ENCODE measurements around the gene TSPAN17.
A peak's percentile ranks its signal among the peaks of the same experiment; 100 is the strongest.
"Not testable (repeated sequence)": the region's sequence is repeated elsewhere in the genome, so short reads cannot be mapped to it uniquely, and the experiment has no call there.

The TSPAN17 gene

DNA sequence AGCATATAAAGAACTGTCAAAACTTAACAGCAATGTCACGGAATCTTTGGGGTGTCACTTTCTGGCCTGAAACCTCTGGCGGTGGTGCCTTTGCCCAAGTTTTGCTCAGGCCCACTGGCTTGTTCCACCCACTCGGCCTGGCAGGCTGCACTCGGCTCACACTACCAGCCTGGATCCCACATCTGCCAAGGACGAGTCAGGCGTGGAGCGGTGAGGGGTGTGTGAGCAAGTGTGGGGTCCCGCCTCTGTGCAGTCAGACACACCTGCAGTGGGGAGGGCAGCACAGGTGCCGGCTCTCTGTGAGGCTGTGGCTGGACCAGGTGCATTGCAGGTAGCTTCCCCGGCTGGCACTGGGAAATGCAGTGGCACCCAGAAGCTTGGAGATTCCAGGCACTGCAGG, 40.0 kb downstream of the TSPAN17 start:
- no peak for DNase-seq

DNA sequence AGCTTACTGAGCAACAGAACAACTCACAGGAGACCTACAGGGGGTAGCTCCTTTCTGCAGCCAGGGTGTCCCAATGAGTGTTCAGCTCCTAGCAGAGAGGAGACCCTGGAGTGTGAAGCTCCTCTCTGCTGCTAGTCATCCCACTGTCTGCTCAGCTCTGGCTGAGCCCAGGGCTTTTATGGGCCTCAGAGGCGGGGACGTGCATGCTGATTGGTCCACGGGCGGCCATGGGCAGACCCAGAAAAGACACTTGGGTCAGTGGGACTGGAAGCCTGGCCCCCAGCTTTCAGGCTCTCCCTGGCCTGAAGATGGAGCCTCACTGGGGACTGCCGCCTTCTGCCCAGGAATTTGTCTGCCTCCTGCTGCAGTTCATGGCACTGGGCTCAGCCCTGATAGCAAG, 40.6 kb downstream of the TSPAN17 start:
- DNase-seq: no peak

DNA sequence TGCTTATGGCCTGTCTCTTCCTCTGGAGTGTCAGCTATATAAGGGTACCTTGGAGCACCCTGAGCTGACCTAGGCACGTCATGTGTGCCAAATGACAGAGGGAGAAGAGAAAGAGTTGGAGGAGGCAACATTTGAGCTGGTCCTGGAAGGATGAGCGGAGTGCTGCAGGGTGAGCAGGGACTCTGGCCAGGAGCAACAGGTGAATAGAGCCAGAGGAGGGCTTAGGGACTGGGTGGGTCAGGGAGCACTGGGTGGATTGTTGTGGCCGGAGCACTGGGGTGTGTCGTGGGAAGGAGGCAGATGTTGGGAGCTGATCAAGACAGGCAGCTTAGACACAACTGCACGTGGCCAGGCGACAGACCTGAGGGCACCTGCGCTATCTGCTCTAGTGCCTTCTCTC, 43.6 kb downstream of the TSPAN17 start:
- no peak for DNase-seq

DNA sequence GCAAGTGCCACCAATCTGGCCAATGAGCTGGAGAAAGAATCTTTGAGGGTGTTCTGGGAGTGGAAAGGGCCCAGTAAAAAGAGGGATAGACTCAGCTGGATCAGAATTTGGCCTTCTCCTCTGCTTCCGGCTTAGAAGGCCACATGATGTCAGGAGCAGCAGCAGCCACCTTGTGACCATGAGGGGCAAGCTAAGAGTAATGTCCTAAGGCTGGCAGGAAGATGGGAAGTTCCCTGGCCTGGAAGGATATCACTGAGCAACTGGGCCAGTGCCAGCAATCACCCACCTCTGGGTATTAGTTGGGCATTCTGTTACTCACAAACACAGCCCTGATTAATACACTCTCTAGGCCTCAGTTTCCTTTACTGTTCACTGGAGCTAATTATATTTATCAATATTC, 44.2 kb downstream of the TSPAN17 start:
- no peak for DNase-seq

DNA sequence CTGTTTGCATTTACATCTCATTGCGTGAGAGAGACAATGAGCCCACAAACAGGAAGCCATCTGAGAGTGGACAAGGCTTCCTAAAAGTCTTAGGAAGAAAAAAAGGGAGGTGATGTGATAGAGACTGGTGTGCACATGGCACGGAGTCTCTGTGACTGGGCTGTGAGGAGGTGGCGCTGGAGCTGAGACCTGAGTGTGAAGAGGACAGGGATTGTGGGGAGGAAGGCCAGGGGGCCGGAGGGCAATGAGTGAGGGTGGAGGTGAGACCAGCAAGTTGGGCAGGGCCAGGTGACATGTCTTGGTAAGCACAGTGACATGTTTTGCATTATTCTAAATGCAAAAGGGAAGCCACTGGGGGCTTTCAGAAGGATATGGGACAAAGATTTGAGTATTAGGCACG, 45.0 kb downstream of the TSPAN17 start:
- DNase-seq: no peak

DNA sequence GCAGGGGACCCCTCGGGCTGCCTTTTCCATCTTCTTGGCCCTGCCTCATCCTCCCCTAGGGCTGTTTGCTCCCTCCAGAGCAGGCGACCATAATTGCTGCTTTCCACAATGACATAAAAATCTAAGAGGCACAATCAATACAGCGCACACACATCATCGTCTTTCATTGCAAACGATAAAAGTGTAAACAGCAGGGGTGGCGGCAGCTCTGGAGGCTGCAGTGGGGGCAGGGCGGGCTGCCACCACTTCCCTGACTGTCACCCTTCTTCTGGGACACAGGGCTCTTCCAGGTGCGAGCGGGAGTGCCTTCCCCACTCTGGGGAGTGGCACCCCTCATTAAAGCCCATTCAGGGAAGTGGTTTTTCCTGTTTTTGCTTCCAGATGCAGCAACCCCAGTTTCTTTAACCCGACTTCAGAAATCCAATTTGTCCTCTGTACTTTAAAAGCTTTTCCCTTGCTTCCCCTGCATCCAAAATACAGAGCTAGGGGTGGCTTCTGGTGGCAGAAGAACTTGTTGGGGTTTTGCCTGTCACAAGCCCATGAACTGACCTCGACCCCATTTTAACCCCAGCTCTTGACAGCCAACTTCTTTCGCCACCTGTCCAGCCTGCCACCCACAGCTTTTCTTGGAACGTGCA, 45.7 kb downstream of the TSPAN17 start:
- DNase-seq: no peak

DNA sequence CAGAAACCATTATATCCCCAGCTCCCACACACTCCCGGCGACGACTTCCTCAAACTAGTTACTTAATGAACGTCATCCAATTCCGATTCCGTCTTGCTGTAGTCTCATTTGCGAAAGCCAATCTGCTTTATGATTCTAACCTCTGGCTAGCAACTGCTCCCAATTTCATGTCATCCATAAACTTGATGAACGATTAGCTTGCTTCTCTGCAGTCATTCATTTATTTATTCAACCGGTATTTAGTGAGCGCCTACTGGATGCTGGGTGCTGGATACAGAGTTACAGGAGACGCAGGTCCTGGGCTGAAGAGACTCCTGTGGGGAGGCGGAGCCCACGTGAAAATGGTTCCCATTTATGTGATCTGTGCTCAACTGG, 46.2 kb downstream of the TSPAN17 start:
- no peak for DNase-seq

DNA sequence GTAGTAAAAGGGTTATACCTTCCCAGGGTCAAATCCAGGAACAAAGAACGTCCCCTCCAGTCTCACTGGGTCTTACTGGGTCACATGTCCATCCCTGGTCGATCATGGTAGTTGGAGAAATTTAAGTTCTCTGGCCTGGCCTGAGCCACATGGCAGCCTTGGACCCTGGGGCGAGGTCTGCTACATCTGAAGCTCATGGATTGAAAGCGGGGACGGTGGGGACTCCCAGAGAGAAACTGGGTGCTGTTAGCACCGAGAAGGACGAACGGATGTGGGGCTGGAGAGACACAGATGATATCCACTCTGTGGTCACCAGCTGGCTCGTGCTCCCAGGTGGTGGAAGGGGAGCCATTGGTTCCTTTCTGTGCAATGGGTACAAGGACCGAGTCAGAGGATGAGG, 46.9 kb downstream of the TSPAN17 start:
- no peak for DNase-seq

DNA sequence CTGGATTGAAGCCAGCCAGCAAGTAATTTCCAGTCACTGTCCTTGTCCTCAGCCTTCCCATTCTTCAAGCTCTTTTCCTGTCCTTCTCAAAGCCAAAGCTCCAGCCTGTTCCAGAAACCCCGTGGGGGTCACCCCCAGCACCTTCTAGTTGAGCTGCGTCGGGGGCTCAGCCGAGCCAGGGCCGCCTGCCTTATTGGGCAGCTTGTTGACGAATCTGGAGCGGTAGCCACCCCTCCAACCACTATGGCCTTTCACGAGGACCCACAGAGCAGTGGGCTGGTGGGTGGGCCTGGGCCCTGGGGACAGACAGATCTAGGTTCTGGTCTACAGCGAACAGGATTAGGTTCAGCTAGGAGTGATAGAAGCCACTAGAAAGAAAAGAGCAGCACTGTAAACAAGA, 47.3 kb downstream of the TSPAN17 start:
- DNase-seq: no peak

DNA sequence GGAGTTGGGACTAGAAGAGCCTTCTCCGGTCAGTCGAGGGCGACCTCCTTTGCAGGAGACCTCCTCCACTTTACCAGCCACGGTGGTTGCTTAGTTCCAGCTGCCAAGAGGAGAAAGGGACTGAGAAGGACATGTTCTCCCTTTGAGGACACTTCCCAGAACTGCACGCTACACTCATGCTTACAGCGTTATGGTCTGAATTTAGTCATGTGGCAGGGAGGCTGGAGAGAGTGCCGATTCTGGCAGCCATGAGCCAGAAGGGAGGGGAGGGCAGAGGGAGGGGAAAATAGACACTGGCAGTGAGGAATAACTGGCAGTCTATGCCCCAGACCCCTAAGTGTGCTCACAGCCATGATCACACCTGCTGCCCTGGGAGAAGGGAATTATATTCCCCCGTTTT, 47.8 kb downstream of the TSPAN17 start:
- DNase-seq: no peak

DNA sequence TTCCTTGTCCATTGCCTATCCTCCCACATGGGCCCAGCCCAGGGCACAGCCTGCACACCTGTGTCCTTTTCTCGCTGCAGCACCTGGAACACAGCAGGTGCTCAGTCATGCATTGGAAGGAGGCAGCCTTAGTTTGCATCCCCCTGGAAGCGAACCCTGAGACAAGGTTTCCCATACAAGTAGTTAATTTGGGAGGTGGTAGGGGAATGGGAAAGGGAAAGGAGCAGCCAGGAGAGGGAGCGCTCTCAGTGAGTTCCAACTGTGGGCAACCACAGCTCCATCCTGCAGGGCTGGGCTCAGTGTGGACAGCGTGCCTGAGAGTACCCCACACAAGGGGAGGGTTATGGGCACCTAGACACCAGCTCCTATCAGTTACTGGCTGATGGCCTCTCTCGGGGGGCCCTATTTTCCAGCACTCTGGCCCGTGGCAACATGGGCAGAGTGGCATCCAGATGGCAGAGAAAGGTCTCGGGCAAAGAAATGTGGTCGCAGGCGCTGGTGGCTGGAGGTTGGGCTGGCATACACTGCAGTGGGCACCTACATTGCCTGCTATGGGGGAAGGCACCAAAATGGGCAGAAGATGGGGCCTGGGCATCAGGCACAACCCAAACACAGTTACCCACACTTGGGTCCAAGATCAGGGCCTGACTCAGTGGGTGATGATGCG, 50.1 kb downstream of the TSPAN17 start:
- DNase-seq: no peak

DNA sequence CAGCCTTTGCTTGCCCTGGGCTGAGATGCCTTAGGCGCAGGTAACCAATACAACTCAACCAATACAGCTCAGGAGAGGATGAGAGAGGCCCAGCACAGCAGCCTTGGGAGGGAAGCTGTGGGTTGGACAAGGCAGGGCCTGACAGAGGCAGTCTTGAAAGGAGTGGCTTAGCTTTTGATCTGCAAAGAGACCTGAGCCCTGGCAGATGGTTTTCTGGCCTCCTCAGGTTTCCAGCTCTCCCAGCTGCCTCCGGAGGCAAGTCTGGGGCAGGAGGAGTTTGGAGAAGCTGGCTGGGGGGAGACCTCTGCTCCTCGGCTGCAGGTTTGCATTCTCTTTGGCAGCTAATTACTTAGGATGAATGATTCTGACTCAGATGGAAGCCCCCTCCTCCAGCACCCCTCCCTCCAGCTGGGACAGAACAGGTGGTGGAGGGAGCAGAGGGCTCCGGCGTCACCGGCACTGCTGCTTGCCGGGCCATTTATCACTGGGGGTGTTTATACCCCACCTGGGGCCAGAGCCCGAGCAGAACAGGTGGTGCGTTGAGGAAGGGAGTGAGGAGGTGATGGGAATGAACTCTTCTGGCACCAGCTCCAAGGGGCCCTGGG, 50.8 kb downstream of the TSPAN17 start:
- peak; percentile 60 for DNase-seq

DNA sequence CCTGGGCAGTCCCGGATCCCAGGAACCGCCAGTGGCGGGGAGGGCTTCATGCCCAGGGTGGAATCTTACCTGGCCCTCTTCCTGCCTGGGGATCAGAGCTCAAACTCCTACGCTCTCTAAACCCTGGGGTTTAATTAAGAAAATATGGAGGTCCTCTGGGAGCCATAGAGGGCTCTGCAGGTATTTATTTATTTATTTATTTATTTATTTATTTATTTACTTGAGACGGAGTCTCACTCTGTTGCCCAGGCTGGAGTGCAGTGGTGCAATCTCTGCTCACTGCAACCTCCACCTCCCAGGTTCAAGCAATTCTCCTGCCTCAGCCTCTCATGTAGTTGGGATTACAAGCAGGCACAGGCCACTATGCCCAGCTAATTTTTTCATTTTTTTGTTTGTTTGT, 52.2 kb downstream of the TSPAN17 start:
- not testable (repeated sequence) for DNase-seq

DNA sequence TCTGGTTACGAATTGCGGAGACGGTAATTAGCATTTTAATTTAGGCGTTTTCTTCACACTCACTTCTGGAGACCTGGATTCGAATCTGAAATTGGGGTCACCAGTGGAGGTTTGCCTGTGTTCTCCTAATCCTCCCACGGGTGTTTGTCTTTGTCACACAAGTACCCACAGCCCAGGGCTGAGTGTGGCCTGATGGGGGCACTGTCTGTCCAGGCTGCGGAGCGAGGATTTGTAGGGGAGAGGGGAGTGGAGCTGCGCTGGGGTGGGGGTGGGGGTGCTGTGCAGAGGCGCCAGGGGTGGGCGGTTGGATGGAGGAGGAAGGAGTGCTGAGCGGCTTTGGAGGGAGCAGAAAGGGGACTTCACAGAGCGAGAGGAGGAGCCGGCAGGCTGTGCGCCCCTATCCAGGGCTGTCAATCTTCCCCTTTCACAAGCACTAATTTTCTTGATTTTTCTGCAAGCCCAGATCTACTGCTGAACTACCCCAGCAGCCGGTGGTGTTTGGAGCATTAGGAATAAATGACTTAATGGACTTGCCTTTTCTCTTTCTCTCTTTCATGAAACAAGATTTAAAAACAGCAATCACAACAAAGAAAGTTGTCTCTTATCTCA, 53.1 kb downstream of the TSPAN17 start:
- no peak for DNase-seq

DNA sequence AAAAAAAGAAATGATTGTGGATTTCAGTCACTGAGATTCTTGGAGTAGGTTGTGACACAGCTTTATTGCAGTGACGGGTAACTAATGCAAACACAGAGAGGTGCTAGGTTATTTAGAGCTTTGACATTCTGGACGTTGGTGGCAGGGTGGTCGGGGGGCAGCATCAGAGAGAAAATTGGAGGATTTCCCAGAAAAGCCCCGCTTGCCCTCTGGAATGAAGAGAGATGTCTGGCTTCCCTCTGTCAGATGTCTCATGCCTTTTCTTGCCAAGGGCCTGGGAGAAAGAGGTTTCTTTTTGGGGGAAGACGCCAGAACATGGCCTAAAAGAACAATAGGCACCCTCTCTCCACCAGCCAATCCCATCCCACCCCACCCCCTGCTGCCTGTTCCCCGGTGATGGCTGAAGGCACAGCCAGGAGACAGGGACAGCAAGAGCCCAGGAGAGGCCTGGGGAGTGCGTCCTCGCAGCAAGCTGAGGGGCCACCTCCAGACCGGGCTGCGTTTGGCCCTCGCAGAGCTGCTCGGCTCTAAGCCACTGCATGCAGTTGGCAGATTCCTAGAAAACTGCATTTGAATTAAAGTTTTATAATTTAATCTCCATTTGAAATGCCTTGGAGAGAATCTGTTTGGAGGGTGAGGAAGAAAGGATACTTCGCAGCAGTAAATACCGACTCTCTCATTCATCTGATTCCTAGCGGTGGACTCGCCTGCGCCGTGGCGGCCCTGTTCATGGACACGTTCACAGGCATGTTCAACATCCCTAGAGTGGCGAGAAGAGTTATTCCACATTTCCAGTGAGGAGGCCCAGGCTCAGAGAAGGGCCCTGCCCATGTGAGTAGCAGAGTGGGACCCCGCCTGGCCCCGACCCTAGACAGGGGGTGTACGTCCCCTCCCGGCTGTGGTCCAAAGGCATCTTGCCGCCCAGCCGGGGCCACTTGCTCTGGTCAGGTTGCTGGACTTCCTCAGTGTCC, 55.7 kb downstream of the TSPAN17 start:
- no peak for DNase-seq

DNA sequence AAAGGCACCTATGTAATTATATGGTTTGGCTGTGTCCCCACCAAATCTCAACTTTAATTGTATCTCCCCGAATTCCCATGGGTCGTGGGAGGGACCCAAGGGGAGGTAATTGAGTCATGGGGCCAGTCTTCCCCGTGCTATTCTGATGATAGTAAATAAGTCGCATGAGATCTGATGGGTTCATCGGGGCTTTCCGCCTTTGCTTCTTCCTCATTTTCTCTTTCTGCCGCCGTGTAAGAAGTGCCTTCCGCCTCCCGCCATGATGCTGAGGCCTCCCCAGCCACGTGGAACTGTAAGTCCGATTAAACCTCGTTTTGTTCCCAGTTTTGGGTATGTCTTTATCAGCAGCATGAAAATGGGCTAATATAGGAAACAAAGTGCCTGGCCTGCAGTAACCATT, 56.6 kb downstream of the TSPAN17 start:
- no peak for DNase-seq

DNA sequence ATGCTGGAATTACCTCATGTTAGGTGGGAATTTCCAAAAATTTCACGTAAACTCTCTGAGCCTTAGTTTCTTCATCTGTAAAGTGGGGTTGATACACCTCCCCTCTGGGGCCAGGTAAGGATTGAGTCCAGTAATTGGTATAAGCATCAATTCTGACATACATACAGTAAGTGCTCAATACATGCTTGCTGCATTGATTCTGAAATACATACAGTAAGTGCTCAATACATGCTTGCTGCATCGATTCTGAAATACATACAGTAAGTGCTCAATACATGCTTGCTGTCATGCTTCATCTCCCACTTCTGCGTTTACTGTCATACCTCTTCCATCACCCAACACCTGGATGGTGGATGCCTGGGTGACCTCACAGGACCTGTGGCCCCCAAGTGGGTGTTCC, 57.1 kb downstream of the TSPAN17 start:
- no peak for DNase-seq

DNA sequence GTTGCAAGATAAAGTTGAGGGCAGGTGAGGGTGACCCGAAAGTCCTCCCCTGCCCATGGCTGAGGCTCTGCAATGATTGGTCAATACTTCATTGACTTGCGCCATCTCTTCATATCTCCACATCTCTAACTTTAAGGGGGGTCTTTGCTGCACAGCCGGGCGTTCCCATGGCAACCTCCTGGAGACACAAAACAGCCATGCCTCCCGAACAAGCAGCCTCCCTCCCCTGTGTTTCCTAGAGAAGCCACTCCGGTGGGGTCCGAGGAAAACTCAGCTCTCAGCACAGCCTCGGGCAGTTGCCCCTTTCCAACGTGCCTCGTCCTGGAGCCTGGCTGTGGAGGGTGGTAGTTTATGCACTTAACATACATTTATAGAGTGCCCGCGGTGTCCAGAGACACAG, 57.5 kb downstream of the TSPAN17 start:
- no peak for DNase-seq
